A204.1 (cell line): ENCODE measurements around the gene LDHD.
"Not testable (repeated sequence)": the region's sequence is repeated elsewhere in the genome, so short reads cannot be mapped to it uniquely, and the experiment has no call there.

Experiments
- FAIRE-seq: peaks from 2 replicates; lab custom pipeline; 2012; peaks lifted over from hg19 to GRCh38; lab: Jason Lieb, UNC

The LDHD gene

DNA sequence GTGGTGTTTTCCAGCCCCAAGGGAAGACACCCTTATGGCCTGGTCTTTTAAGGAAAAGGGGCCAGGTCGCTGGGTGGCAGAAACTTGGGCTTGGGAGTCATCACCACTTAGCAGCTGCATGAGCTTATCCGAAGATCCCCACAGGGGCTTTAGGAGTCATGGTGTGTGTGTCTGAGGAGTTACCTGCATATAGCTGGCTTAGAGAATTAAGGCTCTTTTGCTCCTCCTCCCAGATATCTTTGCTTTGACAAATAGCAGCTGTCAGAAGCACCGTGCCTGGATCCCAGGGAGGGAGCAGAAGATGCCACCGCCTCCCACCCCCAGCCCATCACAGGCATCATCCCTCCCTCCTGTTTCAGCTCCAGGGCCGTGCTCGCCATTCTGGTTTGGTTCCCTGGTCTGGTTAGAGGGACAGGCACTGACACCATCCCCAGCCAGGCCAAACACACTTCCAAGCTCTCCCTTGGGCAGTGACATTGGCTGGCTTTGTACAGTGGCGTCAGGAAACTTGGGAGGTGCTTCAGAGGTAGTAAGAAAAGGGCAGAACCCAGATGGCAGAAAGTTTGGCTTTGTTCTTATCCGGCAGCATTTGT, 17.4 kb downstream of the LDHD start:
- no peak for FAIRE-seq

DNA sequence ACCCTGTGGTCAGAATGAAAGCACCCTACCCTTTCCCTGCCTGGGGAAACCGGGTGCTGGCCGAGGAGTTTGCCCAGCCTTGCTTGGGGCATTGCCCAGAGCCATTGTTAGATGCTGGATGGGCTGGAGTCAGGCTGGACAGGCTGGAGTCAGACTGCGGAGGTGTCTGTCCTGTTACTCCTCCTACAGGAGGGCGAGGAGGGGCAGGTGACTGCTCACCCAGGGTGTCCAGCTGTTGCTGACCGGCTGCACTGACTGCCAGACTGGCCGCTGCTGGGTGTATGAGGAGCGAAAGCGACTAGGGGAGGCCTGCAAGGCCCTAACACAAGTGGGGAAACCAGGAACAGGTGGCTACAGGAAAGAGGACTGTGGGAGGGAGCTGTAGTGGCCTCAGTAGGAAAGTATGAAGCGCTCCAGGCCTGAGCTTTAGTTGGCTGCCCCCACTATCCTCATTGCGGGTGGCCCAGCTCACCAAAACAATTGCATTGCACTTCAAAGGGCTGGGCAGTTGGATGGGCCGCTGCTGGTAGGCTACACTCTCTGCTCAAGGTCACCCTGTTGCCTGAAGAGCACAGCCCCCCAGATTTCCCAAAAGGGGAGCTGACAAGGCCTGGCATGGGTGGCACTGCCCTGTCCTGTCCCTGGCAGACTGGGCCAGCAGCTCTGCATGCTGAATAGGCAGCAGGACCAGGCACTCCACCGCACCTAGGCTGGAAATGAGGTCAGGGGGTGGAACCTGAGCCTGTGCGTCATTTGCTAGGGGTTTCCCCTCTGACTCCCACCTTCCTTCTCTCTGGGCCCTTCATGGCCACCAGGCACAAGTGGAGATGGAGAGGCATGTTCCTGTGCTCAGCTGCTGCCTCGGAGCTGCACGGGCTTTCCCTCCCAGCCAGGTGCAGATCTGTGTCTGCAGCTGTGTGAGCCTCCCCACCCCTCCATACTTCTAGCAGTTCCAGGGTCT, 18.4 kb downstream of the LDHD start:
- FAIRE-seq = no peak

DNA sequence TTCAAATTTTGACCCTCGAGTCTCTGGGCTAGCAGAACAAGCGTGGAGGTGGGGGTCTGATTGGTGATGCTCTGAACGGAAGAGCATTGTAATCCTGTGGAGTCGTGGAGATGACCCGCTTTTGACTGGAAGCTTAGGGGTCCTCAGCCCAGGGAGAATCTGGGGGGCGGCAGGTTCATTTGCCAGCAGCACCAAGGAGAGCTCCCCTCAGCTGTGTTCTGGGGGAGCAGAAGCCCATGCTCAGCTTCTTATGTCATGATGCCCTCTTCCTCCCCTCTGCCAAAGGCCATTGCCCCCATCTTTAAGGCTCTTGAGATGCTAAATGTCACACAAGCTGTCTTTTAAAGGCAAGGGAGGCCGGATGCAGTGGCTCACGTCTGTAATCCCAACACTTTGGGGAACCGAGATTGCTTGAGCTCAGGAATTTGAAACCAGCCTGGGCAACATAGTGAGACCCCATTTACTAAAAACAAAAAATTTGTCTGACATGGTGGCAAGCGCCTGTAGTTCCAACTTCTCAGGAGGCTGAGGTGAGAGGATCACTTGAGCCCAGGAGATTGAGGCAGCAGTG, 19.3 kb downstream of the LDHD start:
- FAIRE-seq = no peak

DNA sequence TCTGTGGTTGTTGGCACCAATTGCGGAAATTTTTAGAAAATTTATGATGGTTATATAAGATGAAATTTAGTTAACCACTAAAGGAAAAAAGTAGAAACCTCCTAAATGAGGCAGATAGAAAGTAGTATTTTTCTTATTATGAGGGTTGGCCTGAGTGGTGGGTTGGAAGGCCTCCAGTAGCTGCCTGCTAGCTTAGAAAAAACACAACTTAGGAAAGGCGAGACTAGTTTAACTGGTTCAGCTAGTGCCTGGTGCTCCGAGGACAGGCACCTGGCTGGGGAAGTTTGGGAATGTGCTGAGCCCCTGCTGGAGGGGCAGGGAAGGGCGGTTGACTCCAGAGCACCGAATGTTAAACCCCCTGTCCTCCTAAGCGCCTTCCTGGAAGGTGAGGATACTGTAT, 19.9 kb downstream of the LDHD start:
- no peak for FAIRE-seq

DNA sequence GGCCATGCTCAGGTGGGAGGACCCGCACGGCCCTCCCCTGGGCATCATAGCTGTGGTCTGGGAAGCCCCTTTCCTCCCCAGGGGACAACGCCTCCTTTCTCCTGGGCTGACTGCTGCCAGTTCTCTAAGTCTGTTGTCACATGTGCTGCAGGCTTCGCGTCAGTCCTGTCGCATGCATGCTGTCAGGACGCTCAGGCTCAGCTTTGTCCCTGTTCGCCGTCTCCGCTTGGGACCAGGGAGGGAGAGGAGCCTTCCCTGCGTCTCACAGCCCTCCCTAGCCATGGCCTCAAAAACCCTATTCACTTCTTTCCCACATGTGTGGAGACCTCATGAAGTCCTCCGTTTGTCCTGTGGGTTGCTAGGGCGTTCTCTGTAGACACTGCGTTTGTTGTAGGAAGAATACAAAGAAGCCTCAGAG, 21.4 kb downstream of the LDHD start:
- FAIRE-seq = no peak

DNA sequence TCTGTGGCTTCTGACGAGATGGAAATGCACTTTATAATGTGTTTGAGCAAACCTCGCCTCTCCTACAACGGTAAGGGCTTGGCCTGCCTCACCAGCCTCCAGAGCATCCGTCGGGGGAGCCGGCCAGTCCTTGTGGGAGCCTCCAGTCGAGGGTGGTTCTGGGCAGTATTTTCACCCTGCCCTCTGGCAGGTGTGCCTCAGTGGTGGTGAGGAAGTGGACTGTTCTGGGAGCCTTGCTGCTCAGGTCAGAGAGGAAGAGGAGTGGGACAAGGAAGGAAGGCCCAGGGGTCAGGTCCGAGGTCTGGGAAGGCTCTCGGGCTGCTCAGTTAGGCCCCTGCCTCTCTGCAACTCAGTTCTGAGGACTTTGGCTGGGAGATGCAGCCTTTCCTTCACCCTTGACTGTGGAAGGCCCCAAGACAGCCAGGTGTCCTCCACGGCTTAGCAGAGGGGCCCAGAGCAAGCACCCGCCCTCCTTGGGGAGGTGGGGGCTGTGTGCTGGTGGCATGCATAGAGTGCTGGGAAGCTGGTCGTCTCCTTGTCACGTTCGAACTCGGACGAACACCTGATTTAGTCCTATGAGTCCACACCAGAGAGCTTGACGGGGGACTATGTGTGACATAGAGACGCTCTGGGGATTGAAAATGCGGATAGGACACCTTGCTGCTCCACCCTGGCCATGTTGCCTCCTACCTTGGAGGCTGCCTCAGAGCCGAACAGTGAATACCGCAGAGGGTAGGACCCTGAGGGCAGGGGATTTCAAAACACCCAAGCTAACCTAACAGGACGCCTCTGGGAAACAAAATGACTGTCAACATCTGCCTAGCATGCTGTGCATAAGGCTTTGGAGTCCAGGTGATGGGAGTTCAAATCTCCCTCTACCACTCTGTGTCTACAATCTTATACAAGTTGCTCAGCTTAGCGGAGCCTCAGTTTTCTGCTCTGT, 22.7 kb downstream of the LDHD start:
- no peak for FAIRE-seq

DNA sequence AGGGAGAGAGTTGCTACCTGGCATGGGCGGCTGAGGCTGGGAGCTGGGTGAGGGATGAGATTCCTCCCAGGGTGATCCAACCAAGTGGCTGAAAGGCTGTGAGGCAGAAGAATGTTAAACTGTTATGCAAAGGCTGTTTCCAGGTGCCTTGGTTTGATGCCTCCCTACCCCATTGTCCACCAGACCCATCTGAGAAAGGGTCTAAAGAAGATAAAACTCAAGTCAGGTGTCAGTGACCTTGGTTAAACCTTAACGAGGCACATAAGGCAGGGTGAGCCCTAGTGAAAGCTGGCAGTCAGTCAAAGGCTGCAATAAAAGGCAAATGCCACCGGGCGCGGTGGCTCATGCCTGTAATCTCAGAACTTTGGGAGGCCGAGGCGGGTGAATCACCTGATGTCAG, 23.8 kb downstream of the LDHD start:
- no peak for FAIRE-seq

DNA sequence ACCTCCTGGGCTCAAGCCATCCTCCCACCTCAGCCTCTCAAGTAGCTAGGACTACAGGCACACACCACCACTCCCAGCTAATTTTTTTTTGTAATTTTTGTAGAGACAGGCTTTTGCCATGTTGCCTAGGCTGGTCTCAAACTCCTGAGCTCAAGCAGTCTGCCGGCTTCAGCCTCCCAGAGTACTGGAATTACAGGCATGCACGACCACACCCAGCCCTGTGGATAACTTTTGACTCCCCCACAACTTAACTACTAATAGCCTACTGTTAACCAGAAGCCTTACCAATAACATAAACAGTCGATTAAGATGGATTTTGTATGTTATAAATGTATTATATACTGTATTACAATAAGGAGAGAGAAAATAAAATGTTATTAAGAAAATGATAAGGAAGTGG, 25.0 kb downstream of the LDHD start:
- not testable (repeated sequence) for FAIRE-seq

DNA sequence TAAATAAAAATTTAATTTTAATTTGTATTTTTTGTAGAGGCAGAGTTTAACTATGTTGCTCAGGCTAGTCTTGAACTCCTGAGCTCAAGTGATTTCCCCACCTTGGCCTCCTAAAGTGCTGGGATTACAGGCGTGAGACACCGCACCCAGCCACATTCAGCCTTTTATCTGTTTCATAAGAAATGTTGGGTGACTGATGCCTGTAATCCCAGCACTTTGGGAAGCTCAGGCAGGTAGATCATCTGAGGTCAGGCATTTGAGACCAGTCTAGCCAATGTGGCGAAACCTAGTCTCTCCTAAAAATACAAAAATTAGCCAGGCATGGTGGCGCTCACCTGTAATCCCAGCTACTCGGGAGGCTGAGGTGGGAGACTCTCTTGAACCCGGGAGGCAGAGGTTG, 25.7 kb downstream of the LDHD start:
- not testable (repeated sequence) for FAIRE-seq

DNA sequence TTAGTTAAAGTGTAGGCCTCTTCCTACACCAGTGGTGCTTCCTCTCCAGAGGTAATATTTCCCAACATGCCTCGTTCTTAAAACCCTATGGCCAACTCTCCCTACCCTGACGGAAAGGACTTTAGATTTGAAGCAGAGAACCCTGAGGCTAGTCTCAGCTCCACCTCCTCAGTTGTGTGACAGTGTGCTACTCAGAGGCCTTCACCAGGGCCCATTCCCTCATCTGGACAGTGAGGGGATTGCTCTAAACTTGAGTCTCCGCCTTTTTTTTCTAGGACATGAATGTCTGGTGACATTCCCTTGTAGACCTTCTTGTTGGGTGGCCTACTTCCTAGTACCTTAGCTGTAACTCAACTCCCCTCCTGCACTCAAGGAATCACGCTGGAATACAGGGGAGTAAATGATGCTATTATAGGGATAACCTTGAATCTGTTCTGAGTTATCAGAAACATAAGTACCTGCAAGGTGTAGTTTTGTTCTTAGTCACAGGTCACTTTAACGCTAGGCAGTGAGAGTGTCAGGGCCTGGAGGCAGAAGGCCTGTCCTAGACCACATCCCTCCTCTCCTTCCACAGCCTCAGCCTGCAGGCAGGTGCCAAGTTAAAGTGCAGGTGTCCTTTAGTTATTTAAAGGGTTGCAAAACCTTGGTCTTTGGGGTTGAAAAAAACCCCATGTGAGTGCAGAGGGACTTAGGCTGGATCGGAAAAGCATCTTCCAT, 26.9 kb downstream of the LDHD start:
- no peak for FAIRE-seq

DNA sequence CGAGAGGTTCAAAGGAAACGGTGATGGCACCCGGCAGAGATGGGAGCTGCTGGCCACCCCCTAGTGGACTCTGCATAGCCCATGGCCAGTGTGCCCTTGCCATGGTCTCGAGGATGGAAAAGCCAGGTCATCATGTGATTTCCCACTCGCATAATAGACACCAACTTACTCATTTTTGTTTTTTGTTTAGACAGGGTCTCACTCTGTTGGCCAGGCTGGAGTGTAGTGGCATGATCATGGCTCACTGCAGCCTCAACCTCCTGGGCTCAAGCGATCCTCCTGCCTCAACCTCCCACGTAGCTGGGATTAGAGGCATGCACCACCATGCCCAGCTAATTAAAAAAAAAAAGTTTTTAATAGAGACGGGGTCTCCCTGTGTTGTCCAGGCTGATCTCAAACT, 27.6 kb downstream of the LDHD start:
- FAIRE-seq = no peak

DNA sequence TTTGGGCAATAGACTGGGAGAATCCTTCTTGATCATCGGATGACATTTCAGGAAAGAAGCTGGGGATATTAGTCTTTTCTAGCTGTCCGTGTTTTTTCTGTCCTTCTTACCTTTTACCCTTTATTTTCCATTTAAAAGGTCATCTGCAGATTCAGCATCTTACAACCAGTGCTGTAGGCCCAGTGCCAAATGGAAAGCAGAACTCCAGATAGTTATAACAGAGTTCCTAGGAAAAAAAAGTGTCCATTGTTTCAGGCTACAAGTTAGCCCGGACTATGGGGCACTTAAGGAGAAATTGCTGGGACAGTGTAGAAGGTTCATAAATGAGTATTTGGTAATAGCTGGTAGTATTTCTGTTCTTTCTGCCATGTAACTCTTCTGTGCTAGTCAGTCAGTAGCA, 28.4 kb downstream of the LDHD start:
- no peak for FAIRE-seq

DNA sequence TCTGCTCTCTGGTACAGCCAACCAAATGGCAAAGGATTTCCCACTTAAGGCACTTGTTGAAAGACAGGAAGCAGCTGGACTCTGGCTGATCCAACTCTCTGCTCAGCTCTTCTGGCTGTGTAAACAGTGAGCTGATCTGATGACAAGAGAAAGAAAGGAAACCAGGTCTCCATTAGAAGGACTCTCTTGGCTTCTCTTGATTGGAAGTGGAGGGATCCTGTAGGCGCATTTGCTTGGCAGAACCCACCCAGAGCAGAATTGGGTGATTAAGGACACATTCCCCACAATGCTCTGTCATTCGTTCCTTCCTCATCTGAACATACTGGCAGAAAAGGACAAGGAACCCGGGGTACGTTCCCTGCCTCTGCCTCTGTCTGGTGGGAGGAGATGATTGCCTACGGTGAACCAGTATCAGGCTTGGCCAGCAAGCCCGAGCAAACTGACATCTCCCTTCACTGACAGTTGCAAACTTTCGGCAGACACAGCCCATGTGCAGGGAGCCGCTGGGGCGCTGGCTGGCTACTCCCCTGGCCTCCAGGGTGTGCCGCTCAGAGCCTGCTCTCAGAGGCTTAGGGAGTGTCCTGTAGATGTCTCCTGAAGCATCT, 29.1 kb downstream of the LDHD start:
- FAIRE-seq = no peak

DNA sequence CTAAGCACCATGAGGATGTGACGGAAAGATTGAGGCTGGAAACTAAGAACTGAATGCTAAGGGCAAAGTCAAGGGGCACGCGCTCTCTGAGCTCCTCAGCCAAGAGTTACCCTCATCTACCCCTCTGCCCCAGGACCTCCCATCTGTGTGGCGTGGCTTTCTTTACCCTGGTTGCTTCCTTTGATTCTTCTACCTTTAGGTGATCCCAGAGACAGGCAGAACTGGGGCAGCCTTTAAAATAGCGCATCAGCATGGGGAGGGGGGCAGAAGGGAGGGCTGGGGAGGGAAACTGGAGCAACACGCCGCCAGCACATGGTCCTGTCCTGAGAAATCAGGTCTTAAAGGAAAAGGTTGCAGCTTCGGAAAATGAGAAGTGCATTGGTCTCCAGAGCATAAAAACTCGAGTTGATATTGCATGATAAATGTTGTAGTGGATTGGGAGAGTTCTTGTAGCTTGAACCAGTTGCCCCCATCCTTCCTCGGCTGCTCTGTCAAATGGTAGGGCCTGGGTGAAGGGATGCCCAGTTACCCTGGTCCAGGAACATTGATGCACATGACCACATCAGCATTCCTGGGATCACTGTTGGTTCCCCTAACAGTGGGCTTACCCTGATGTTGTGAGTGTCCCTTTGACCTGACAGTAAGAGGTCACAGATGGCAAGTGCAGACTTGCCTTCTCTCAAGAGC, 29.7 kb downstream of the LDHD start:
- FAIRE-seq = no peak

DNA sequence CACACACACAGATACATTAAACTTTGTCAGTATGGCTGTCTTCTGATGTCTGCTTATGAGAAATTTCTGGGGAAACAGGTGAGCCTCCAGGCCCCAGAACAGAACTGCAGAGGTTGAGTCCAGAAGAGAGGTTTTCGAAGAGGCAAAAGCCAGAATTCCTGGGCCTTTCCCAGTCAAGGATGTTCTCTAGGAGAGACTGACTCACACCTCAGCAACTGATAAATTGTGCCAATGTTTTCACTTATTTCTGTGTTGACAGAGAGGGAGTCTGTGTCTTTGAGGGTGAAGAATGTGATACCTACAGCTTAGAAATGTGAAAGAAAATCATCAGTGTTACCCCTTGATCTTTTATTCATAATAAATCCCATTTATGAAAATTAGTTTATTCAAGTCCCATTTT, 30.3 kb downstream of the LDHD start:
- FAIRE-seq = no peak

DNA sequence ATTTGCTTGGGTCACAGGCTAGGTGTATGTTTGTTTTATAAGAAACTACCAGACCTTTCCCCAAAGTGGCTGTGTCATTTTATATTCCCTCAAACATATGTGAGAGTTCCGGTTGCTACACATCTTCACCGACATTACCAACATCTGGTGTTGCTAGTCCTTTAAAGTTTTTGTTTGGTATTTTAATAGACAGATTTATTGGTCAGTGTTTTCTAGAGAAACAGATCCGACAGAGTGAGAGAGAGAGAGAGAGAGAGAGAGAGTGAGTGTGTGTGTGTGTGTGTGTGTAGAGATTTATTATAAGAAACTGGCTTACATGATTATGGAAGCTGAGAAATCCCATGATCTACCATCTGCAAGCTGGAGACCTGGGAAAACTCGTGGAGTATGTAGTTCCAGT, 31.0 kb downstream of the LDHD start:
- no peak for FAIRE-seq

DNA sequence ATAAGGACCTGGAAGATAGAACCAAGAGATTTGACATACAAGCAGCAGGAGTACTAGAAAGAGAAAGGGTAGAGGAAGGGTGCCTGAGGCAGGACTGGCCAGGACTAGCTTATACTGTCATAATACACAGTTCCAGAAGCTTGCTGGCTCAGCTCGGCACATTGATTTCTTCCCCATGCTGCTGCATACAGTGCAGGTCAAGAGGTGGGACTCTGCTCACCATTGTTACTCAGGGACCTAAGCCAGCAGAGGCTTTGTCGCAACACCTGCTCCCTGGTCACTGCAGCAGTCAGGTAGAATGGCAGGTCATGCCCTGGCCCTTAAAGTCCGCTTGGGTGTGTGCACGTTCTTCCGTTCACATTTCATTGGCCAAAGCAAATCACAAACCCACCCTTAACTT, 32.8 kb downstream of the LDHD start:
- FAIRE-seq = no peak

DNA sequence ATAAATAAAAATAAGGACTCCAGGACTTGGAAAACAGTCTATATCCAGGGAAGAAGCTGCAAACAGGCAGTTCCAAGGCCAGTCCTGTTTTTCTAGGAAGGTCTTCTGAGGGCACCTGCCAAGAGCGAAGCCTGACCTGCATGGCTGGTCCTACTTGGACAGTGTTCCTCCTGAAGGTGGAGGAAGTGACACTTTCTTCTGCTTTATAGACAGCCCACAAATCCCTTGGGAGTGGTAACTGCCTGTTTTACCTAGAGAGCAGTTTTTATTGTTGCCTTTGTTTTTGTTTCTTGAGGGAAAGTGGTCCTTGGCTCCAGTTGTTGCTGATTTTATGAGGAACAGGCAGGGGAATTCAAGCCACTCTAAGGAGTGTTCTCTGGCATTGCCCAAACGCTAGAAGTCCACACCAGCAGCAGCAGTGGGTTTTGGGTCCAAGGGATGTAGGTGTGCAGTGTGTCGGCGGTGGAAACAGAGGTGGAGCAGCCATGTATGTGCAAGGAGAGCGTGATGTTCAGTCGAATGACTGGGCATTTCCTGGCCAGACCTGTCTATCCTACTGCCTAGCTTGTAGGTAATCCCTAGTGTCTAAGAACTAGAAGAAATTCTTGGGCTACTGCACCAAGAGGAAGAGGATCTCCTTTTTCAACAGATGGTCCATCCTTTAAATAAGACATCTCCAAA, 35.3 kb downstream of the LDHD start:
- FAIRE-seq = no peak

DNA sequence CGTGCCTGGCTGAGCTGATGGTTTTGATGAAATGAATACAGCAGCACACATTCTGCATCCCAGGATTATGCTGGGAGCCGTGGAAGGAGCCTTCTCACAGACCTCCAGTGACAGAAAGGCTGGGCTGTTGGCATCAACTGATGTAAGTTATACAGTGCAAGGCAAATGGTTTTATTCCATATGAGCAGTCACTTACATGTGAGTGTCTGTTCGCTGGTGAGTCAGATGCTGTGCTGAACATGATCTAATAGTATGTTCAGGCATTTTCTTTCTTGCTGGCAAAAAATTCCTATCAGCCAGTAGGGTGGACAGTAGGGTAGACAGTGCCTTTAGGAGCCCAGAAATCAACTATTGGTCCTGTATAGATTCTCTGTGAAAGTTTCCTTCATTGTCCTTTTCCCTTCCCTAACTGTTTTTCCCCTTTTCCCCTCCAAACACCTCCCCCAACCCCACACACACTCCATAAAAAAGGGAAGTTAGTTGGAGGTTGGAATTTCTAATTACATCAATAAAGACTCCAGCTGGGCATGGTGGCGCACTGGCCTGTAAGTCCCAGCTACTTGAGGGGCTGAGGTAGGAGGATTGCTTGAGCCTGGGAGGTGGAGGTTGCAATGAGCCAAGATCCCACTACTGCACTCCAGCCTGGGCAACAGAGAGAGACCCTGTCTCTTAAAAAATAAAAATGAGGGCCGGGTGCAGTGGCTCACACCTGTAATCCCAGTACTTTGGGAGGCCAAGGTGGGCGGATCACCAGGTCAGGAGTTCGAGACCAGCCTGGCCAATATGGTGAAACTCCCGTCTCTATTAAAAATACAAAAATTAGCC, 36.2 kb downstream of the LDHD start:
- no peak for FAIRE-seq
